NCI-H774 (cell line): ENCODE results near the gene FAM229A.

Source experiments
- DNase-seq: peaks from one replicate; lab custom pipeline; 2025; lab: John Stamatoyannopoulos, UW

Gene FAM229A

GRCh38 chr1:32349211-32349708 lies 13.0 kb downstream of the FAM229A start:
- no peak for DNase-seq

- no peak for DNase-seq
These were observed 15.6 kb downstream of the FAM229A start for GRCh38 chr1:32346532-32347157.

GRCh38 chr1:32345289-32345827 lies 16.9 kb downstream of the FAM229A start:
- no peak for DNase-seq

GRCh38 chr1:32342704-32343103 lies 19.6 kb downstream of the FAM229A start:
- no peak for DNase-seq

- no peak for DNase-seq
These were observed 20.3 kb downstream of the FAM229A start for GRCh38 chr1:32341971-32342370.

- DNase-seq, result no peak
These were observed 21.0 kb downstream of the FAM229A start for GRCh38 chr1:32341186-32341757.

GRCh38 chr1:32339363-32339978 lies 22.8 kb downstream of the FAM229A start:
- no peak for DNase-seq

GRCh38 chr1:32338637-32339145 lies 23.6 kb downstream of the FAM229A start:
- no peak for DNase-seq

- DNase-seq, result no peak
These were observed 24.2 kb downstream of the FAM229A start for GRCh38 chr1:32337855-32338636.

- no peak for DNase-seq
These were observed 25.2 kb downstream of the FAM229A start for GRCh38 chr1:32336963-32337675.

- DNase-seq, result no peak
These were observed 25.7 kb downstream of the FAM229A start for GRCh38 chr1:32336591-32336932.

GRCh38 chr1:32335790-32336590 lies 26.3 kb downstream of the FAM229A start, which contains the start of gene MARCKSL1:
Gene MARCKSL1, minus strand, starts transcription at chr1:32336233. Its CDS starts 200 bp downstream, at chr1:32336033.
- DNase-seq, result peak; percentile 90

- no peak for DNase-seq
These were observed 26.8 kb downstream of the FAM229A start for GRCh38 chr1:32335535-32335789.

GRCh38 chr1:32334864-32335534 lies 27.3 kb downstream of the FAM229A start:
- DNase-seq, result peak; percentile 59

GRCh38 chr1:32334274-32334861 lies 27.9 kb downstream of the FAM229A start:
- DNase-seq, result no peak

GRCh38 chr1:32333251-32333963 lies 28.9 kb downstream of the FAM229A start:
- no peak for DNase-seq

GRCh38 chr1:32332290-32333079 lies 29.8 kb downstream of the FAM229A start:
- no peak for DNase-seq

- no peak for DNase-seq
These were observed 30.7 kb downstream of the FAM229A start for GRCh38 chr1:32331549-32331948.
